Heart left ventricle (tissue), 13 donors: ENCODE results near the gene KIF3C.

ENCODE experiments used
- POLR2A ChIP-seq, 2 donors: fragments of 450-650 bp; IDR thresholded peaks; one replicate each; pipeline ENCODE4 v1.6.1; 2017; ENCODE audit warnings: antibody characterized with exemption in 2 of 2, mild to moderate bottlenecking in 2 of 2, moderate library complexity in 2 of 2
- TF ChIP-seq, protein P1 (sequence below), 12 donors: fragments of 200-600 bp; sonication (generic) in 4 of 12; IDR thresholded peaks; one replicate each; pipeline versions ENCODE4 v1.5.0 to v1.8.0; 2018 to 2022; ENCODE audit warnings: antibody characterized with exemption in 12 of 12, mild to moderate bottlenecking in 5 of 12
- donor health status: ischemic (EF 13 %, LVEDD 7.1; RV severe dilation, severe dysfunction).
- donor health status: DM: no; HTN: yes; CAD: no.
- donor health status: DM: no; HTN: no; CAD: no.
- donor health status: ischemic (EF 25% LVEDD 6.9; RV normal size, moderate dysfunction).
- donor health status: ischemic (EF 25% LVEDD 5.7; RV mildly dilated, moderate dysfunction).
- donor health status: ischemic (EF 35%, LVEDD 5.7; RV mildly dilated, moderate dysfunction).
- donor health status: nonischemic (EF 11% LVEDD 7.7; RV severe dilation, severe dysfunction).
- donor health status: DM: yes; HTN: yes; CAD: no.
- donor health status: PGD.
- donor health status: ischemic (EF 29% LVEDD 5.4; RV normal size, mild dysfunction).
- donor health status: nonischemic (EF 23%, LVEDD 6.1; RV moderate dilation, normal function).

DNA sequence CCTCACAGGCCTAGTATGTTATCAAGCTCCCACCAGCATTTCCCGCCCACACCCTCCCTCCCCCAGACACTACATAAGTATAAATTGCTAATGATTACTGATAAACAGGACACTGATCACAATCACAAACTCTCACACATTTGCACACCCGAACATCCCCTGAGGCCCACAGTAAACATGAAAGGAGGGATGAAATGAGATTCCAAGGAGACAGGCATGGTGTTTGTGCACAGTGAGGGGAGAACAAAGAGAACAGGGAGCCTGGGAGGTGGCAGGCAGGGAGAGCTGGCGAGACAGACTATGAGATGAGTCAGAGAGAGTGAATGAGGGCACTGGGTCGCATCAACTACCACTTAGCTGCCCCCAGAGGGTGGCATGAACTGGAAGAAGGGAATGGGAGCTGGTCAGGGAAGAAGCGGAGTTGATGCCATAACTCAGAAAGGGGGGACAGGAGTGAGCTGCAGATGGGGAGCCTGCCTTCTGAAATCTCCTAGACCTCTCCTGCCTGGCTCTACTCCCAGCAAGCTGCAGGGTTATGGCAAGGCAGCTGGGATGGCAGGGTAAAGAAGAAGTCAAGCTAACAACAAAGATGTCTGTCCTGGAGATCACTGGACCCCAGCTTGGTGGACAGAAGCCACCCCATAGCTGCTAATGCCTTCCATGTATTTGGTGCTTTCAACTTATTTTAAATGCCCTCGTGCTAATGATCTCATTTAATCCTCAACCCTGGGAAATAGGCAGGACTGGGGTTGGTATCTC is 5.1 kb downstream of the KIF3C start:
- no peak for TF ChIP-seq POLR2A (IDR thresholded peaks at IDR 0.05)
- TF ChIP-seq, protein P1, sequence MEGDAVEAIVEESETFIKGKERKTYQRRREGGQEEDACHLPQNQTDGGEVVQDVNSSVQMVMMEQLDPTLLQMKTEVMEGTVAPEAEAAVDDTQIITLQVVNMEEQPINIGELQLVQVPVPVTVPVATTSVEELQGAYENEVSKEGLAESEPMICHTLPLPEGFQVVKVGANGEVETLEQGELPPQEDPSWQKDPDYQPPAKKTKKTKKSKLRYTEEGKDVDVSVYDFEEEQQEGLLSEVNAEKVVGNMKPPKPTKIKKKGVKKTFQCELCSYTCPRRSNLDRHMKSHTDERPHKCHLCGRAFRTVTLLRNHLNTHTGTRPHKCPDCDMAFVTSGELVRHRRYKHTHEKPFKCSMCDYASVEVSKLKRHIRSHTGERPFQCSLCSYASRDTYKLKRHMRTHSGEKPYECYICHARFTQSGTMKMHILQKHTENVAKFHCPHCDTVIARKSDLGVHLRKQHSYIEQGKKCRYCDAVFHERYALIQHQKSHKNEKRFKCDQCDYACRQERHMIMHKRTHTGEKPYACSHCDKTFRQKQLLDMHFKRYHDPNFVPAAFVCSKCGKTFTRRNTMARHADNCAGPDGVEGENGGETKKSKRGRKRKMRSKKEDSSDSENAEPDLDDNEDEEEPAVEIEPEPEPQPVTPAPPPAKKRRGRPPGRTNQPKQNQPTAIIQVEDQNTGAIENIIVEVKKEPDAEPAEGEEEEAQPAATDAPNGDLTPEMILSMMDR (IDR thresholded peaks at IDR 0.05) = no peak
